ENCODE data around the gene NUPR1. TPM values are rescaled to one million over a fixed set of nuclear protein-coding genes. Genes with fewer than 3 reads are reported as not detected.
"Not testable (repeated sequence)": the region's sequence is repeated elsewhere in the genome, so short reads cannot be mapped to it uniquely, and the experiment has no call there.

NUPR1 gene
- total RNA-seq, 8 experiments from 2014 or later, result 0.05 to 108 (median 15.4) TPM

- no peak for ATAC-seq (replicated peaks in 6 of 8)
- in situ Hi-C loops (cut with MboI; ENCODE audit: low pct_unique_long_range_greater_than_20kb in 2 of 9, low sequenced_read_pairs in 9 of 9, unreplicated experiment in 9 of 9), result no loop called here
- 17 to 100% (median 66%) methylated on average over 1 to 3 of the region's 3 CpGs; no CpG with 5 or more reads in 4 of the 10 experiments for WGBS, 10 experiments
- H3K4me1 ChIP-seq (replicated peaks in 1 of 2), result no peaks in the 10 kb centered on the region
- no peak overlapping the region for H3K27ac ChIP-seq
- H3K4me3 ChIP-seq, result no peak overlapping the region
Measured at GRCh38 chr16:28511031-28511430, 27.7 kb downstream of the NUPR1 start.

GRCh38 chr16:28505489-28506137, 33.2 kb downstream of the NUPR1 start:
- no peak for ATAC-seq (replicated peaks in 6 of 8)
- WGBS, 10 experiments, result 10 to 100% (median 42%) methylated on average over 2 to 8 of the region's 14 CpGs; no CpG with 5 or more reads in 2 of the 10 experiments
- Histone ChIP-seq H3K27ac (no peak overlapping the region), H3K4me3 (no peak overlapping the region), H3K4me1 (replicated peaks in 1 of 2) (no peaks in the 10 kb centered on the region)
- in situ Hi-C loops (cut with MboI; ENCODE audit: low pct_unique_long_range_greater_than_20kb in 2 of 9, low sequenced_read_pairs in 9 of 9, unreplicated experiment in 9 of 9), result no loop called here

GRCh38 chr16:28504707-28505404, 33.9 kb downstream of the NUPR1 start:
- Histone ChIP-seq H3K27ac (no peak overlapping the region), H3K4me3 (no peak overlapping the region), H3K4me1 (replicated peaks in 1 of 2) (no peaks in the 10 kb centered on the region)
- no peak for ATAC-seq (replicated peaks in 6 of 8)
- 51 to 82% (median 57%) methylated on average over 1 to 5 of the region's 8 CpGs; no CpG with 5 or more reads in 3 of the 10 experiments for WGBS, 10 experiments
- in situ Hi-C loops (cut with MboI; ENCODE audit: low pct_unique_long_range_greater_than_20kb in 2 of 9, low sequenced_read_pairs in 9 of 9, unreplicated experiment in 9 of 9), result no loop called here

GRCh38 chr16:28503470-28504259, 35.1 kb downstream of the NUPR1 start:
- Histone ChIP-seq H3K27ac (no peak overlapping the region), H3K4me1 (replicated peaks in 1 of 2) (no peaks in the 10 kb centered on the region), H3K4me3 (no peak overlapping the region)
- in situ Hi-C loops (cut with MboI; ENCODE audit: low pct_unique_long_range_greater_than_20kb in 2 of 9, low sequenced_read_pairs in 9 of 9, unreplicated experiment in 9 of 9), result no loop called here
- no peak for ATAC-seq (replicated peaks in 6 of 8)
- 40 to 90% (median 80%) methylated on average over 1 to 4 of the region's 15 CpGs; no CpG with 5 or more reads in 5 of the 10 experiments for WGBS, 10 experiments

GRCh38 chr16:28502290-28502689, 36.5 kb downstream of the NUPR1 start:
- 30 to 100% (median 67%) methylated on average over 1 to 2 of the region's 2 CpGs; no CpG with 5 or more reads in 2 of the 10 experiments for WGBS, 10 experiments
- Histone ChIP-seq H3K4me3 (no peak overlapping the region), H3K4me1 (replicated peaks in 1 of 2) (no peaks in the 10 kb centered on the region), H3K27ac (no peak overlapping the region)
- ATAC-seq (replicated peaks in 6 of 8), result no peak
- in situ Hi-C loops (cut with MboI; ENCODE audit: low pct_unique_long_range_greater_than_20kb in 2 of 9, low sequenced_read_pairs in 9 of 9, unreplicated experiment in 9 of 9), result no loop called here

GRCh38 chr16:28501258-28502232, 37.2 kb downstream of the NUPR1 start:
- no peak overlapping the region for H3K4me3 ChIP-seq
- no peak overlapping the region for H3K27ac ChIP-seq
- no peak for ATAC-seq (replicated peaks in 6 of 8)
- WGBS, 10 experiments, result 57 to 89% (median 76%) methylated on average over 3 to 12 of the region's 19 CpGs; no CpG with 5 or more reads in 4 of the 10 experiments
- no peaks in the 10 kb centered on the region for H3K4me1 ChIP-seq (replicated peaks in 1 of 2)
- in situ Hi-C loops (cut with MboI; ENCODE audit: low pct_unique_long_range_greater_than_20kb in 2 of 9, low sequenced_read_pairs in 9 of 9, unreplicated experiment in 9 of 9), result no loop called here

GRCh38 chr16:28500476-28501180, 38.1 kb downstream of the NUPR1 start:
- WGBS, 10 experiments, result 37 to 100% (median 77%) methylated on average over 1 to 11 of the region's 18 CpGs; no CpG with 5 or more reads in 1 of the 10 experiments
- ATAC-seq (replicated peaks in 6 of 8), result peak in 7 of 8 experiments; percentile 35 to 96 (median 46)
- in situ Hi-C loops (cut with MboI; ENCODE audit: low pct_unique_long_range_greater_than_20kb in 2 of 9, low sequenced_read_pairs in 9 of 9, unreplicated experiment in 9 of 9), result not testable (repeated sequence)

GRCh38 chr16:28499854-28500253, 38.9 kb downstream of the NUPR1 start:
- 20 to 100% (median 82%) methylated on average over 1 to 3 of the region's 10 CpGs; no CpG with 5 or more reads in 7 of the 10 experiments for WGBS, 10 experiments
- no peak overlapping the region for H3K4me3 ChIP-seq
- no peak for ATAC-seq (replicated peaks in 6 of 8)
- H3K27ac ChIP-seq, result no peak overlapping the region
- in situ Hi-C loops (cut with MboI; ENCODE audit: low pct_unique_long_range_greater_than_20kb in 2 of 9, low sequenced_read_pairs in 9 of 9, unreplicated experiment in 9 of 9), result no loop called here
- H3K4me1 ChIP-seq (replicated peaks in 1 of 2), result no peaks in the 10 kb centered on the region

More at GRCh38 chr16:28500476-28501180, 38.1 kb downstream of the NUPR1 start:
- H3K4me1 ChIP-seq (replicated peaks in 1 of 2); H3K4me3 ChIP-seq; H3K27ac ChIP-seq: not testable (repeated sequence)

- 0 to 82% (median 62%) methylated on average over 1 to 6 of the region's 15 CpGs; no CpG with 5 or more reads in 1 of the 10 experiments for WGBS, 10 experiments
- Histone ChIP-seq H3K4me3 (no peak overlapping the region), H3K27ac (no peak overlapping the region), H3K4me1 (replicated peaks in 1 of 2) (no peaks in the 10 kb centered on the region)
- no peak for ATAC-seq (replicated peaks in 6 of 8)
- in situ Hi-C loops (cut with MboI; ENCODE audit: low pct_unique_long_range_greater_than_20kb in 2 of 9, low sequenced_read_pairs in 9 of 9, unreplicated experiment in 9 of 9), result no loop called here
Measured at GRCh38 chr16:28498666-28499381, 40.0 kb downstream of the NUPR1 start.

- 67 to 90% (median 80%) methylated on average over 1 to 3 of the region's 33 CpGs; no CpG with 5 or more reads in 7 of the 10 experiments for WGBS, 10 experiments
- Histone ChIP-seq H3K4me1 (replicated peaks in 1 of 2) (no peaks in the 10 kb centered on the region), H3K27ac (no peak overlapping the region), H3K4me3 (no peak overlapping the region)
- ATAC-seq (replicated peaks in 6 of 8), result no peak
- in situ Hi-C loops (cut with MboI; ENCODE audit: low pct_unique_long_range_greater_than_20kb in 2 of 9, low sequenced_read_pairs in 9 of 9, unreplicated experiment in 9 of 9), result no loop called here
Measured at GRCh38 chr16:28497861-28498599, 40.7 kb downstream of the NUPR1 start.

GRCh38 chr16:28497386-28497785, 41.4 kb downstream of the NUPR1 start:
- 0 to 45% (median 0%) methylated on average over 1 to 2 of the region's 9 CpGs; no CpG with 5 or more reads in 7 of the 10 experiments for WGBS, 10 experiments
- H3K27ac ChIP-seq, result no peak overlapping the region
- H3K4me3 ChIP-seq, result no peak overlapping the region
- in situ Hi-C loops (cut with MboI; ENCODE audit: low pct_unique_long_range_greater_than_20kb in 2 of 9, low sequenced_read_pairs in 9 of 9, unreplicated experiment in 9 of 9), result no loop called here
- peaks cover 0 to 2% of the 10 kb centered on the region in 2 donors for H3K4me1 ChIP-seq (replicated peaks in 1 of 2)
- ATAC-seq (replicated peaks in 6 of 8), result no peak

All from motor neuron (in vitro differentiated cells).